Activated CD8-positive, alpha-beta memory T cell treated with anti-CD3 and anti-CD28 coated beads, Interleukin-2, amount 50 U/mL, for 48 hours (primary cell): ENCODE results near the gene CSNK2A1.
A peak's percentile ranks its signal among the peaks of the same experiment; 100 is the strongest.
"Not testable (repeated sequence)": the region's sequence is repeated elsewhere in the genome, so short reads cannot be mapped to it uniquely, and the experiment has no call there.

Source experiments
- DNase-seq: peaks from one replicate; pipeline ENCODE4 v3.0.0-alpha.2; 2020

Gene CSNK2A1

DNA sequence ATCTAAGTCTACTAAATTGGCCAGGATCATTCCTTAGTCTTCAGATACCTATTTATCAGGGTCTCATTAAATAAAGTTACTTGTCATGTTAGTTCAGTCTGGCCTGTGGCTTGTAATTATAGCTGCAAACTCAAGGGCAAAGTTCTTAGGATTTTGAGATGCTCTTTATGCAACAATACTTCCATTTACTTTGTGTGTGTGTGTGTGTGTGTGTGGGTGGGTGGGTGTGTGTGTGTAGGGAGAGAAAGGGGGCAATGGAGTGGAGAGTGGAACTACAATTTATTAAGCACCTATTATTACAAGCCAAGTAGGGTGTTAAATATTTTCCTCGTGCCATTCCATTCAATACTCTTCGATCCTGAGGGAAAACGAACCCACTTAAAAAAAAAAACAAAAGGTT, 63.5 kb downstream of the CSNK2A1 start:
- no peak for DNase-seq

GRCh38 chr20:479487-479886, 64.1 kb downstream of the CSNK2A1 start:
- no peak for DNase-seq

GRCh38 chr20:478949-479429, 64.6 kb downstream of the CSNK2A1 start:
- DNase-seq, result no peak

DNA sequence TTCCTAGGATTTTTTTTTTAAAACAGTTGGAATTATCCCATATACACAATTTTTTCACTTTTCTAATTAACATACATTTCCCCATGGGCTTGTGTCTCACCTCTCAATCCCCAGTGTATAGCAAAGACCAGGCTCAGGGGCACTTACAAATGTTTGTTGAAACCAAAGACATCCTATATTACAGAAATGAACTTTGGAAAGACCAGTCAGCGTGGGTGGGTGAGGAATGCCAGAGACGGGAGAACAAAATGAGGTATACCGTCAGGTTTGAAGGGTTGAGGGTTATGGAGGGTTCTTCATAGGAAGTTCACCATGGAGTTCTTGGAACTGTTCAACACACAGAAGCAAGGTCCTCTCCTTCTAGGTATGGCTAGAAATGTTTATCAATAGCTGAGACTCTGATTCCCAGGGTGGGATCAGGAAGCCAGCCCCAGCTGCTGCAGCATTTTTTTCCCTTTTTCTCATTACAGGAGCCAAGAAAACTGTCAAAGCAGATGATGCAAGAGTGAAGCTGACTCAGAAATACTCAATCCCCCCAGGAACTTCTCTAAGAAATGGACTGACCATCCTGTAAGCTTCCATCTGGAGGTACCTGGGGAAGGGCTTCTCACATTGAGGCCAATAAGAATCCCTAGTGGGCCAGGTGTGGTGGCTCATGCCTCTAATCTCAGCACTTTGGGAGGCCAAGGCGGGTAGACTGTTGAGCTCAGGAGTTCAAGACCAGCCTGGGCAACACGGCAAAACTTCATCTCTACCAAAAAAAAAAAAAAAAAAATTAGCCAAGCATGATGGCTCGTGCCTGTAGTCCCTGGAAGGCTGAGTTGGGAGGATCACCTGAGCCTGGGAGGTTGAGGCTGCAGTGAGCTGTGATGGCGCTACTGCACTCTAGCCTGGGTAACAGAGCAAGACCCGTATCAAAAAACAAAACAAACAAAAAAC, 65.3 kb downstream of the CSNK2A1 start:
- no peak for DNase-seq

DNA sequence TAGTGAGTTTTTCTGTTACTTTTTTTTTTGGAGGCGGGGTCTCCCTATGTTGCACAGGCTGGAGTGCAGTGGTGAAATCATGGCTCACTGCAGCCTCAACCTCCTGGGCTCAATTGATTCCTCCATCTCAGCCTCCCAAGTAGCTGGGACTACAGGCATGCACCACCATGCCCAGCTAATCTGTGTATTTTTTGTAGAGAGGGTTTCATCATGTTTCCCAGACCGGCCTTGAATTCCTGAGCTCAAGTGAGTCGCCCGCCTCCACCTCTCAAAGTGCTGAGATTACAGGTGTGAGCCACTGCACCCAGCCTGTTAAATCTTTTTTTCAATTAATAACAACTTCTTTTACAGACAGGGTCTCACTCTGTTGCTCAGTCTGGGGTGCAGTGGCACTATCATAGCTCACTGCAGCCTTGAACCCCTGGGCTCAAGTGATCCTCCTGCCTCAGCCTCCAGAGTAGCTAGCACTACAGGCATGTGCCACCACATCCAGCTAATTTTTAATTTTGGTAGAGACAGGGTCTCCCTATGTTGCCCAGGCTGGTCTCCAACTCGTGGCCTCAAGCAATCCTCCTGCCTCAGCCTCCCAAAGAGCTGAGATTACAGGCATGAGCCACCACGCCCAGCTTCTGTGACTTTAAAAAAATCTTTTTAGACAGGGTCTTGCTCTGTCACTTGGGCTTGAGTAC, 66.9 kb downstream of the CSNK2A1 start:
- not testable (repeated sequence) for DNase-seq

- no peak for DNase-seq
Observed at GRCh38 chr20:475463-476357, 67.9 kb downstream of the CSNK2A1 start.

GRCh38 chr20:474581-474980, 69.0 kb downstream of the CSNK2A1 start:
- no peak for DNase-seq

DNA sequence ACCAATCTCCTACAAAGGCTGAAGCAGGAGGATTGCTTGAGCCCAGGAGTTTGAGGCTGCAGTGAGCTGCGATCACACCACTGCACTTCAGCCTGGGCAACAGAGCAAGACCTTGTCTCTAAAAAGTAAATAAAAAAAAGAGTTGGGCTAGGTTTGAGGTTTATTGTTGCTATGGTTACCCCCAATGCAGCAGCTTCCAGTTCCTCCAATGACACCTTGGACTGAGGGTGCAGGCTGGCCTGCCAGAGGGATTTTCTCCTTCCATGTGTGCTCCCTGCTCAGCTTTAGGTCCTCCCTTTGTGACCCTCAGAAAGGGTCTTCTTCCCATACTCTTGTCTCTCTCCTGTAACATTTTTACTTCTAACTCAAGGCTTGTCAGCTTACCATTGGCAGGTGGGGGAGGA, 70.7 kb downstream of the CSNK2A1 start:
- no peak for DNase-seq

DNA sequence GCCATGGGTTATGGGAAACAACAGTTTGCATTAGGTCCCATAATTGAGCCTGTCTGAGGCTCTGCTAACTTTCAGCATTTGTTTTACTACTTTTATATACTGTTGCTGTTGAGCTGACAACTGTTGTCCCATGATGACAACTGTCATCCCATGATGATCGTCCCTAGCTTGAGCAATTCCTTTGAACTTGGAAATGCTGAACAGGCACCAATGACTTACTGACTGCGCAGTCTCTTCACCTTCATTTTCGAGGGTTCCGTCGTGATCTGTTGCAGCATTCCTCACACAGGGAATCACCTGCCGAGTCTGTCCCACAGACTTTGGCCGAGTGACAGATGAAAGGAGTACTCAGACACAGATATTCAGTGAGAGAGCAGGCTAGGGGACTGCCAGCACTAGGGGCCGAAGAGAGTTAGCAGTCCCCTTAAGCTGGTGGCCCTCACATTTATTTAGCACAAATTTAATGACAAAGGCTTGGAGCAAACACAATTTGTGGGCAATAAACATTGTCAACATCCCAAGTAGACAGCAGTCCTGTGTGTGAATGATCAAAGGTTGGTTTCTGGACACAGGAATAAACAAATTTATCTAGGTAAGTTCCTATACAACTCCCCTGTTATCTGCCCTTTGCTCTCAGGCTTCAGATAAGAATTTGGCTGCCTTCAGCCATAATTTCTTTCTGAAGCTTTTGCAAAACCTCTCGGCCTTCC, 71.3 kb downstream of the CSNK2A1 start:
- no peak for DNase-seq

DNA sequence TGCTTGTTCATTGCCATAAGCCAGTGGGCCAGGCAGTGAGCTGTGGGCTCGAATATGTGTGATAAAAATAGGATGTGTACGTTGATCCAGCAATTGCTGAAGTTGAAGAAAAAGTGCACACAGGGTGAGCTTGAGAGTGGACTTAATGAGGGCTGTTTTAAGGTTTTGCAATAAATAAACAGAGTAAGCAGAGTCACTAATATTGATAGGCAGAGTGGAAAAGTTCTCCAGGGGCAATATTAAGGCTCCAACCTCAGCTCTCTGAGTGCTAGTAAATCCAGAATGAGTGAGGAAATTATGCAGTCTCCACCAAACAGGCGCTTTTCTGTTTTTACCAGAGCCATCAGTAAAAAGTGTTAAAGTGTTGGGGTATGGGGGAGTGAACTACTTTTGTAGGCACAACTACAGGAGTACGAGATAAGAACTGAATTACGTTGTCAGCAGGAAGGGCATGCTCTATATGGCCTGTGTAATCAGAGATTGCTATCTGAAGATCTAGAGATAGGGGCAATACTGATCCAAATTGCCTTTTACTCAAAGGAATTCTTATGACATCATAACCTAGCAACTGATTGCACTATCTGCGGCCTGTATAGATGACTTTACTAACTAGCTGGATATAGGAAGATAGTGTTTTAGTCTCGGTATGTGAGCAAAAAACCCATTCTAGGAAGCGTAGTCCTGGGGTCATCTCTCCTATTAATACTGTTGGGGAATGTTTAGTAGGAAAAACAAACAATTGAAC, 73.7 kb downstream of the CSNK2A1 start:
- no peak for DNase-seq

GRCh38 chr20:467755-468154, 75.8 kb downstream of the CSNK2A1 start:
- no peak for DNase-seq

DNA sequence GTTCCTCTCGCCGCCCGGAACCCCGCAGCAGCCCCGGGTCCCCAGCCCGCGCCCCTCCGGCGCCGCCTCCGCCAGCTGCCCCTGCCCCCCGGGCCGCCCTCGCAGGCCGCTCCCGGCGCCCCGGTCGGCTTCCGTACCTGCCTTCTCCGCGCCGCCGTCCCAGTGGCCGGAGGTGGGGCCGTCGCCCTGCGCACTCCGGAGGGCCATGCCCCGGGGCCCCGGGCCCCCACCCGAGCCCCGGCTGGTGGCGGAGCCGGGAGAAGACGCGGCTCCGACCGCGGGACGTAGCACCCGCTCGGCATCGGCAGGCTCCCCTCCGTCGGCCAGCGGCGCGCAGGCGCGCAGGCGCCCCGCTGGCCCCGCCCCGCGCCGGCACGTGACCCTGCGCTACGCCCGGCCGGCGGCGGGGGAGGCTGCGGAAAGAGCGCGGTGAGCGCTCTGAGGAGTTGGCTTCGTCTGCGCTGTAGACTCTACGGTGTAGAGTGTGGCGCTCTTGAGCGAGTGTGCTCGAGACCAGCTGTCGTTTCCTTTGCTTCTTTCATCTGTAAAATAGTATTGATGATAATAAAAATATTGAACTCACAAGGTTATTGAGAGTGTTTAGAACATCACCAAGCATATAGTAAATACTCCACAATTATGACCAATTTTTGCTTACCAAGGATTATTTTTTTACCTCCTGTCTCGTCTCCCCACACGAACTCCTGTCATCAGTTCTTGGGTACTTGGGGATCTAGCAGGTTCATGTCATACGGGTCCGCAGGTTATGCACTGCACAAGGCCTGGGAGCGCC, 81.2 kb downstream of the CSNK2A1 start, which contains the start of gene TBC1D20:
Gene TBC1D20, minus strand, starts transcription at position 335 of the 793 bp plus-strand sequence. Its CDS starts 128 bp downstream, at position 207.
- peak; percentile 92 for DNase-seq

DNA sequence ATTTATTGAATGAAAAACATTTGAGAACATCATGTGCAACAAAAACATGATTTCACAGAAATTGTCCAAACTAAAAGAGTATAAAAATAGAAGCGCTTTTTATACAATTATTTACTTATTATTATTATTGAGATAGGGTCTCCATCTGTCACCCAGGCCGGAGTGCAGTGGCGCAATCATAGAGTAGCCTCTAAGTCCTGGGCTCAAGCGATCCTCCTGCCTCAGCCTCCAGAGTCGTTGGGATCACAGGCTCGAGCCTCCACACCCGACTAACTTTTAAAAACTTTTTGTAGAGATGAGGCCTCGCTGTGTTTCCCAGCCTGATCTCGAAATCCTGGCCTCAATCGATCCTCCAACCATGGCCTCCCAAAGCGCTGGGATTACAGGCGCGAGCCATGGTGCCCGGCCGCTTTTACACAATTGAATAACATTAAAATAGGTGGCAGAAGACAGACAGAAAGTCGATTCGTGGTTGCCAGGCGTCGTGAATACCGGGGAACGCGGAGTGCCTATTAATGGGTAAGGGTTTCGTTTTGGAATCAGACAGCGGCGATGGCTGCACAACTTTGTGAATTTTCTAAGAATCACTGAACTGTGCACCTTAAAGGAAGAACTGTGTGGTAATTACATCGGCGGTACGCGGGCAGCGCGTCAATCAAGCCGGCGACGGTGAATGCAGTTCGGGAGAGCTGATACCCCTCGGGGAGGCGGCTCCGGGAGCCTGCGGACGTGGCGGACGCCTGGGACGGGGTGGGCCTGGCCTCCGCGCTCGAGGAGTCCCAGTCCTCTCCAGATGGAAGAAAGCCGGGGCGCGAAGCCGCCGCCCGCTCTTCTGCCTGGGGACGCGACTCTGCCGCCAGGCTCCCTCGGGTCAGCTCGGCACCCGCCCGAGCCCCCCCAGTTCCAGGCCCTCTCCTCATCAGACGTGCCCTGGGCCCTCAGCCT, 82.1 kb downstream of the CSNK2A1 start:
- peak; percentile 81 for DNase-seq

DNA sequence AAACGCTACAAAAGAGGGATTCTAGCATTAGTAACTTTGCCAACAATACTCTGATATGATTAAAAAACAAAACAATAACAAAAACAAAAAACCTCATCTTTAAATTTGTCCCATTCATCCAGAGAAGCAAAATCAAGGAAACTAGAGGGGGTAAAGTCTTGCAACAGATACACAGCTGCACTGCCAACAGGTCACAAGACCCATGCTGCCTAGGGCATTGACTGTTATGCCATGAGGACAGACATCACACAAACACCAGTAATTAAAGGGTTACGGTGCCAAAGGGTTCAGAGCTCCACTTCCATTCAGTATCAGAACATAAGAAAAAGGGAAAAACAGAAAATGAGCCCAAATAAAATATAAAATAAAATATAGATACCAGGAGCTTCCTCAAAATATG, 82.9 kb downstream of the CSNK2A1 start:
- DNase-seq, result no peak

DNA sequence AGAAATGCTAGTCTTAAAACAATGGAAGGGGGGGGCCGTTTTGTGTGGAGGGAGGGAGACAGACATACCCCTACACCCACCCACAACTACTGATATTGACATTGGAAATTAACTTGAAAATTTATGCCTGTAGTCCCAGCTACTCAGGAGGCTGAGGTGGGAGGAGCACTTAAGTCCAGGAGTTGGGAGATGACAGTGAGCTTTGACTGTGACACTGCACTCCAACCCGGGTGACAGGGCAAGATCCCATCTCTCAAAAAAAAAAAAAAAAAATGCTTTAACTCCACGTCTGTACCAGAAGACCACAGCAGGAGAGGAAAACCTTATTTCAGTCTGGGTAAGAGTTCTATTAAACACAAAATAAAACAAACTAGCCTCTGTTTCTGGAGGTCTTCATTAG, 83.4 kb downstream of the CSNK2A1 start:
- DNase-seq, result no peak

- DNase-seq, result no peak
Observed at GRCh38 chr20:458776-459175, 84.8 kb downstream of the CSNK2A1 start.

DNA sequence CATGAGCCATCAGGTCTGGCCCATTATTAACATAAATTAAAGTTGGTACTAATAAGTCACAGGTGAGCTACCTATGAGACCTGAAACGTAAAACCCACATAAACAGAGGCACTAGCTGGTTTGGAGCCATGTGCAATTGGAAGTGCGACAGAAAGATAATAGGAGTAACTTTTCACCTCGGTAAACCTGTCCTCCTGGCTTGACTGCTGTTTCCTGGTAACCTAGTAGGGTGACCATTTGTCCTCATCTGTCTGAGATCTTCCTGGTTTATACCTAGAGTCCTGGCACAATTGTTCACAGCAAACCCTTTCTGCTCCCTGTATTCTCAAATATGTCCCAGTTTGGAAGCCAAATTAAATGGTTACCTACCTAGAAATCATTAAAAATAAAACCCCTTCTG, 88.6 kb downstream of the CSNK2A1 start:
- no peak for DNase-seq

DNA sequence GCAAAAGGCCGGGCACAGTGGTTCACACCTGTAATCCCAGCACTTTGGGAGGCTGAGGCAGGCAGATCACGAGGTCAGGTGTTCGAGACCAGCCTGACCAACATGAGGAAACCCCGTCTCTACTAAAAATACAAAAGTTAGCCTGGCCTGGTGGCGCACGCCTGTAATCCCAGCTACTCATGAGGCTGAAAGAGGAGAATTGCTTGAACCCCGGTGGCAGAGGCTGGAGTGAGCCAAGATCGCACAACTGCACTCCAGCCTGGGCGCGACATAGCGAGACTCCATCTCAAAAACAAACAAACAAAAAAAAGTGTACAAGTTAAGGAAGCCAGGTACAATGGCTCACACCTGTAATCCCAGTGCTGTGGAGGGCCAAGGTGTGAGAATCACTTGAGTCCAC, 91.6 kb downstream of the CSNK2A1 start:
- not testable (repeated sequence) for DNase-seq
